OCI-LY1 (cell line): ENCODE results near the gene ABCC9.

Experiments used
- H2AFZ ChIP-seq: fragments of 200-600 bp; sonication (generic), shearing (Covaris generic); 2 replicates; pipeline ENCODE4 v1.6.0; 2014; ENCODE audit warnings: antibody characterized with exemption, mild to moderate bottlenecking, low read length
- H3F3A ChIP-seq: fragments of 200-600 bp; sonication (generic), shearing (Covaris generic); 2 replicates; pipeline ENCODE4 v1.6.0; 2014; ENCODE audit warnings: mild to moderate bottlenecking, antibody characterized with exemption, low read length, moderate library complexity; ENCODE audit not compliant: insufficient read depth
- H3K27ac ChIP-seq: fragments of 200-600 bp; sonication (generic); 2 replicates; pipeline ENCODE4 v1.5.1; 2014; ENCODE audit warnings: low read length, mixed run types, mild to moderate bottlenecking, low read depth; ENCODE audit not compliant: poor library complexity, severe bottlenecking
- H3K27me3 ChIP-seq: fragments of 200-600 bp; sonication (generic); 2 replicates; pipeline ENCODE4 v1.6.0; 2014; ENCODE audit warnings: antibody characterized with exemption, mild to moderate bottlenecking, low read length, moderate library complexity; ENCODE audit not compliant: insufficient read depth
- H3K36me3 ChIP-seq: fragments of 200-600 bp; sonication (generic); 2 replicates; pipeline ENCODE4 v1.6.1; 2014; ENCODE audit warnings: mild to moderate bottlenecking, antibody characterized with exemption, low read length, moderate library complexity, mixed read lengths; ENCODE audit not compliant: insufficient read depth
- H3K4me1 ChIP-seq: fragments of 200-600 bp; sonication (generic); 2 replicates; pipeline ENCODE4 v1.5.1; 2014; ENCODE audit warnings: mild to moderate bottlenecking, low read length, moderate library complexity; ENCODE audit not compliant: insufficient read depth, severe bottlenecking
- H3K4me2 ChIP-seq: fragments of 200-600 bp; sonication (generic), shearing (Covaris generic); 2 replicates; pipeline ENCODE4 v1.6.1; 2014; ENCODE audit warnings: low read length
- H3K4me3 ChIP-seq: fragments of 200-600 bp; sonication (generic); 2 replicates; pipeline ENCODE4 v1.5.1; 2014; ENCODE audit warnings: low read length, low read depth, mild to moderate bottlenecking, mixed read lengths; ENCODE audit not compliant: poor library complexity, severe bottlenecking
- H3K79me2 ChIP-seq: fragments of 200-600 bp; shearing (Covaris generic); 2 replicates; pipeline ENCODE4 v1.6.1; 2016; ENCODE audit warnings: mixed run types, low read length, mixed read lengths; ENCODE audit not compliant: insufficient read depth
- H3K9ac ChIP-seq: fragments of 200-600 bp; sonication (generic), shearing (Covaris generic); 2 replicates; pipeline ENCODE4 v1.6.1; 2014; ENCODE audit warnings: mild to moderate bottlenecking, low read length, mixed read lengths
- H3K9me2 ChIP-seq: fragments of 200-600 bp; sonication (generic), shearing (Covaris generic); 2 replicates; pipeline ENCODE4 v1.6.1; 2014; ENCODE audit warnings: low read depth, mild to moderate bottlenecking, low read length, mixed read lengths
- H3K9me3 ChIP-seq: fragments of 200-600 bp; shearing (Covaris generic); 2 replicates; pipeline ENCODE4 v1.6.1; 2014; ENCODE audit warnings: low read length, mixed read lengths
- H4K20me1 ChIP-seq: fragments of 200-600 bp; sonication (generic), shearing (Covaris generic); 2 replicates; pipeline ENCODE4 v1.6.0; 2016; ENCODE audit warnings: mild to moderate bottlenecking, low read length; ENCODE audit not compliant: insufficient read depth
- CTCF ChIP-seq: fragments of 200-600 bp; sonication (generic), shearing (Covaris generic); IDR thresholded peaks from 2 replicates; pipeline ENCODE4 v1.5.1; 2017; ENCODE audit warnings: mild to moderate bottlenecking, antibody characterized with exemption, low read length, moderate library complexity, mixed read lengths
- EZH2 ChIP-seq: fragments of 200-600 bp; sonication (generic), shearing (Covaris generic); IDR thresholded peaks from 2 replicates; pipeline ENCODE4 v1.8.0; 2017; ENCODE audit warnings: borderline replicate concordance, mixed run types, mild to moderate bottlenecking, antibody characterized with exemption, low read length, moderate library complexity, mixed read lengths

Gene ABCC9

GRCh38 chr12:21912318-21912717 is 28.9 kb downstream of the ABCC9 start:
- TF ChIP-seq CTCF (no peak), EZH2 (no peak)
- Histone ChIP-seq H4K20me1 (no peaks in the 10 kb centered on the region), H3K4me2 (no peak overlapping the region), H3K36me3 (no peaks in the 10 kb centered on the region), H3K9me3 (no peaks in the 10 kb centered on the region), H3F3A (no peaks in the 10 kb centered on the region), H3K4me1 (no peaks in the 10 kb centered on the region), H3K27me3 (no peaks in the 10 kb centered on the region), H3K9me2 (no peaks in the 10 kb centered on the region), H3K9ac (no peak overlapping the region), H3K27ac (no peak overlapping the region), H2AFZ (no peak overlapping the region), H3K4me3 (no peak overlapping the region), H3K79me2 (no peaks in the 10 kb centered on the region)

DNA sequence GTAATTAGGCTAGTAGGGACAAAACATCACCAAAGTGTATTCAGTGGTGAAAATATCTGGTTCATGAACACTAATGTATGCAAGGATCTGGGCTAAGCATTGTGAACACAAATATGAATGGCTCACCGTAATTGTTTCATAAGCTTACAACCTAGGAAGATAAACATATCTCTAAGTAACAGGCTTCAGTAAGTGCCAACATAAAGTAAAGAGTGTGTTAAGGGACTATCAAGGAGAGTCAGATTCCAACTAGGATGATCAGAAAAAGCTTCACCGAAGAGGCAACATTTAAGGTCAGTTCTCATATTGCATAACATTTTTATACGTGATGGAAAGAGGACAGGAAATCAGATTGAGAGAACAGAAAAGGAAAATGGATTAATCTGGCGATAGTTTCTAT is 29.4 kb downstream of the ABCC9 start:
- Histone ChIP-seq H3K9me2 (no peaks in the 10 kb centered on the region), H3K27ac (no peak overlapping the region), H3K9ac (no peak overlapping the region), H4K20me1 (no peaks in the 10 kb centered on the region), H3K4me3 (no peak overlapping the region), H3K9me3 (no peaks in the 10 kb centered on the region), H3K36me3 (no peaks in the 10 kb centered on the region), H3K4me1 (no peaks in the 10 kb centered on the region), H3K4me2 (no peak overlapping the region), H3K27me3 (no peaks in the 10 kb centered on the region), H3K79me2 (no peaks in the 10 kb centered on the region), H3F3A (no peaks in the 10 kb centered on the region), H2AFZ (no peak overlapping the region)
- no peak for TF ChIP-seq EZH2
- TF ChIP-seq CTCF: no peak

DNA sequence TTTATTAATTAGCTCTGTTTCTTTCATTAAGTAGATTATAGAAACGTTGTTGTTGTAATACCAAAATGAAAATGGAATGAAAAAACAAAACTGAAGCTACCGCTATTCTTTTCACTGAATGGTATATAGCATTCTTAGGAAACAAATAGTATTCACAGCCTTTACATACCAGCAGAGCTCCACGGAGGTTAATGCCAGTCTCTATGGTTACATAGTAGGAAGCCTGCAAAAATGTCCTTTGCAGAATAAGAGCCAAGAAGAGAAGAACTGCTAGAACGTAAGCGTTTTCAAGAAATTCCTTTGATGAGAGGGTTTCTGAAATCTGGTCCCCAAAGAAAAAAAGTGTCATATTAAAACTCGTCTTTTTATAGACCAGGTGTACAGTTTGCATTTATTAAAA is 30.6 kb downstream of the ABCC9 start:
- no peak for TF ChIP-seq EZH2
- no peak for TF ChIP-seq CTCF

More for the DNA sequence above, 30.6 kb downstream of the ABCC9 start:
- Histone ChIP-seq H3K27ac (no peak overlapping the region), H2AFZ (no peak overlapping the region), H3K27me3 (no peaks in the 10 kb centered on the region), H3F3A (no peaks in the 10 kb centered on the region), H3K9me3 (no peaks in the 10 kb centered on the region), H4K20me1 (no peaks in the 10 kb centered on the region), H3K4me1 (no peaks in the 10 kb centered on the region), H3K4me3 (no peak overlapping the region), H3K36me3 (no peaks in the 10 kb centered on the region), H3K79me2 (no peaks in the 10 kb centered on the region), H3K9me2 (no peaks in the 10 kb centered on the region), H3K9ac (no peak overlapping the region), H3K4me2 (no peak overlapping the region)
